Nephron progenitor cell (in vitro differentiated cells): Measurements from ENCODE around the gene DEXI.

Experiments
- DNase-seq: peaks from one replicate; pipeline ENCODE4 v3.0.0; 2021
- H3K27ac Mint-ChIP-seq: 2 replicates; pipeline ENCODE4 v1.8.0; 2021; ENCODE audit warnings: mild to moderate bottlenecking, moderate library complexity, mixed read lengths
- H3K27me3 Mint-ChIP-seq: 2 replicates; pipeline ENCODE4 v1.8.0; 2021; ENCODE audit warnings: mild to moderate bottlenecking, low read depth, mixed read lengths; ENCODE audit not compliant: poor library complexity
- H3K36me3 Mint-ChIP-seq: 2 replicates; pipeline ENCODE4 v1.8.0; 2021; ENCODE audit warnings: low read depth, mixed read lengths
- H3K4me1 Mint-ChIP-seq: 2 replicates; pipeline ENCODE4 v1.8.0; 2021; ENCODE audit warnings: mixed read lengths
- H3K4me3 Mint-ChIP-seq: 2 replicates; pipeline ENCODE4 v1.8.0; 2021; ENCODE audit warnings: mild to moderate bottlenecking, moderate library complexity, mixed read lengths
- H3K9me3 Mint-ChIP-seq: 2 replicates; pipeline ENCODE4 v1.8.0; 2021; ENCODE audit warnings: mild to moderate bottlenecking, moderate library complexity, mixed read lengths
- TF ChIP-seq, protein P1 (sequence below): fragments of 200-600 bp; sonication (generic); IDR thresholded peaks from 2 replicates; pipeline ENCODE4 v1.5.0; 2021; ENCODE audit warnings: antibody characterized with exemption

Gene DEXI

GRCh38 chr16:10933865-10934264 is 8.4 kb downstream of the DEXI start:
- H3K9me3 Mint-ChIP-seq, result no peaks in the 10 kb centered on the region
- H3K27ac Mint-ChIP-seq, result no peak overlapping the region
- H3K36me3 Mint-ChIP-seq, result no peaks in the 10 kb centered on the region
- no peak overlapping the region for H3K4me3 Mint-ChIP-seq
- H3K4me1 Mint-ChIP-seq, result peaks cover 31% of the 10 kb centered on the region
- TF ChIP-seq, protein P1, sequence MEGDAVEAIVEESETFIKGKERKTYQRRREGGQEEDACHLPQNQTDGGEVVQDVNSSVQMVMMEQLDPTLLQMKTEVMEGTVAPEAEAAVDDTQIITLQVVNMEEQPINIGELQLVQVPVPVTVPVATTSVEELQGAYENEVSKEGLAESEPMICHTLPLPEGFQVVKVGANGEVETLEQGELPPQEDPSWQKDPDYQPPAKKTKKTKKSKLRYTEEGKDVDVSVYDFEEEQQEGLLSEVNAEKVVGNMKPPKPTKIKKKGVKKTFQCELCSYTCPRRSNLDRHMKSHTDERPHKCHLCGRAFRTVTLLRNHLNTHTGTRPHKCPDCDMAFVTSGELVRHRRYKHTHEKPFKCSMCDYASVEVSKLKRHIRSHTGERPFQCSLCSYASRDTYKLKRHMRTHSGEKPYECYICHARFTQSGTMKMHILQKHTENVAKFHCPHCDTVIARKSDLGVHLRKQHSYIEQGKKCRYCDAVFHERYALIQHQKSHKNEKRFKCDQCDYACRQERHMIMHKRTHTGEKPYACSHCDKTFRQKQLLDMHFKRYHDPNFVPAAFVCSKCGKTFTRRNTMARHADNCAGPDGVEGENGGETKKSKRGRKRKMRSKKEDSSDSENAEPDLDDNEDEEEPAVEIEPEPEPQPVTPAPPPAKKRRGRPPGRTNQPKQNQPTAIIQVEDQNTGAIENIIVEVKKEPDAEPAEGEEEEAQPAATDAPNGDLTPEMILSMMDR, result no peak
- no peaks in the 10 kb centered on the region for H3K27me3 Mint-ChIP-seq
- no peak for DNase-seq

DNA sequence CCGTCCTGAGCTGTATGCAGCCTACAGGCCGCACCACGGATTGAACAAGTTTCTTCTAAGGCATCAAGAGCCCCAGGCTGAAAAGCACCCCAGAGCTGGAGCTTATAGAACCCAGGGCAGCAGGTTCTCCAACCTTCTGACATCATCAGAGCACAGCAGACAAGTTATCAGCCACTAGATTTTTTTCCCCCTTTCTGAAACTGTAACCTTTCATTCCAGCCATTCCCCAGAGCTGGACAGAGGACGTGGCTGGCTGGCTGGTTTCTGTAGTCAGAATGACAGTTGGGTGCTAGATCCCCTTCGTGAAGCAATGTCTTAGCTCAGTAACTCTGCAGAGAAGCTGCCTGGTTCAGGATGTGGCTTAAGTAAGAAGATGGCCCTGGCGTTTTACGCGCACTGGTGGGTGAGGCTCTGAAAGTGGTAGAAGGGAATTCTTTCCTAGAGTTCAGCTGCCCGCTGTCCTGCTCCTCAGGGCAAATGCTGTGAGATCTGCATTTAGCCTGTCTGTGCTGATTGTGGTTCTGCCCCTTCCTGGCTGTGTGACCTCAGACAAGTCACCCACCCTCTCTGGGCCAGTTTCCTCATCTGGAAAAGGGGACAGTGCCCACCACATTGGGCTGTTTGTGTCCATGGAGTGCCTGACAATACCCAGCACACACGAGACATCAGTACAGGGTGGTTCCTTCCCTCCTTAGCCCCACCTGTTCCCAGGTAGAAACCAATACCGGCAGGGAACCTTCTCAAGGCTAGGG is 9.1 kb downstream of the DEXI start:
- Mint-ChIP-seq H3K4me3 (no peak overlapping the region), H3K4me1 (peaks cover 26% of the 10 kb centered on the region), H3K27ac (no peak overlapping the region), H3K27me3 (no peaks in the 10 kb centered on the region), H3K9me3 (no peaks in the 10 kb centered on the region), H3K36me3 (peaks cover under 1% of the 10 kb centered on the region)
- no peak for DNase-seq
- TF ChIP-seq, protein P1, result no peak

GRCh38 chr16:10931977-10932632 is 10.2 kb downstream of the DEXI start:
- Mint-ChIP-seq H3K4me3 (no peak overlapping the region), H3K27me3 (no peaks in the 10 kb centered on the region), H3K36me3 (peaks cover 11% of the 10 kb centered on the region), H3K27ac (no peak overlapping the region), H3K4me1 (peaks cover 16% of the 10 kb centered on the region), H3K9me3 (no peaks in the 10 kb centered on the region)
- DNase-seq, result no peak
- TF ChIP-seq, protein P1, result no peak

DNA sequence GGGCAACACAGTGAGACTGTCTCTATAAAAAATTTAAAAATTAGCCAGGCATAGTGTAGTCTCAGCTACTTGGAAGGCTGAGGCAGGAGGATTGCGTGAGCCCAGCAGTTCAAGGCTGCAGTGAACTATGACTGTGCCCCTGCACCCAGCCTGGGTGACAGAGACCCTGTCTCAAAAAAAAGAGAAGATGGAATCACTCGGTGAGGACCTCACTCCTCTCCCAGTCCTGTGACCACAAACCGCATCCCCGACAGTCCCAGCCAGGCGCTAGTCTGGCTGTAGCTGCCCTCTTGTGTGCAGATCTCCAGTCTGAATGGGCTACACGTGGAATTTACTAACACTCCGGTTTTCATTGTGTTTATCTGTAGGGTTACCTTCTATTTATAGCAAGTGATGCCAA is 11.1 kb downstream of the DEXI start:
- H3K27me3 Mint-ChIP-seq, result no peaks in the 10 kb centered on the region
- H3K4me1 Mint-ChIP-seq, result peaks cover 6% of the 10 kb centered on the region
- H3K9me3 Mint-ChIP-seq, result no peaks in the 10 kb centered on the region
- no peak overlapping the region for H3K4me3 Mint-ChIP-seq
- no peak overlapping the region for H3K27ac Mint-ChIP-seq
- no peak for DNase-seq
- peaks cover 18% of the 10 kb centered on the region for H3K36me3 Mint-ChIP-seq
- TF ChIP-seq, protein P1, result no peak

- DNase-seq, result no peak
- TF ChIP-seq, protein P1, result no peak
- Mint-ChIP-seq H3K4me3 (no peak overlapping the region), H3K27ac (no peak overlapping the region), H3K9me3 (no peaks in the 10 kb centered on the region), H3K4me1 (peaks cover 4% of the 10 kb centered on the region), H3K36me3 (peaks cover 18% of the 10 kb centered on the region), H3K27me3 (no peaks in the 10 kb centered on the region)
Observed at GRCh38 chr16:10930755-10931093, 11.5 kb downstream of the DEXI start.
